WTC11 (cell line): ENCODE data around the gene GALNT13. TPM values are rescaled to one million over a fixed set of nuclear protein-coding genes. Genes with fewer than 3 reads are reported as not detected.

Source experiments
- ATAC-seq: fragments of 200-7000 bp; cut with Tn5 transposase; 2 replicates; pipeline ENCODE4 v1.10.0; 2021; ENCODE audit warnings: mild to moderate bottlenecking, moderate library complexity
- CTCF ChIA-PET: fragments of 300-600 bp; sonication (Branson Sonifier 250); formaldehyde crosslinking; loops from one replicate; lab custom pipeline; 2021; ENCODE audit warnings: antibody characterized with exemption; lab: Charles Lee
- POLR2A ChIA-PET: fragments of 350-600 bp; sonication (Branson Sonifier 250); formaldehyde crosslinking; loops from one replicate; lab custom pipeline; 2021; ENCODE audit warnings: antibody characterized with exemption; lab: Charles Lee
- DNase-seq: peaks from one replicate; pipeline ENCODE4 v3.0.0; 2021; ENCODE audit warnings: low spot score
- H3K27ac Mint-ChIP-seq: 2 replicates; pipeline ENCODE4 v1.8.0; 2021; ENCODE audit warnings: mixed read lengths
- H3K27me3 Mint-ChIP-seq: 2 replicates; pipeline ENCODE4 v1.8.0; 2021; ENCODE audit warnings: low read depth, mild to moderate bottlenecking, moderate library complexity, mixed read lengths
- H3K36me3 Mint-ChIP-seq: 2 replicates; pipeline ENCODE4 v1.8.0; 2021; ENCODE audit warnings: mixed read lengths
- H3K4me1 Mint-ChIP-seq: 2 replicates; pipeline ENCODE4 v1.8.0; 2022; ENCODE audit warnings: mixed read lengths
- H3K4me3 Mint-ChIP-seq: 2 replicates; pipeline ENCODE4 v1.8.0; 2021; ENCODE audit warnings: mild to moderate bottlenecking, moderate library complexity, mixed read lengths
- H3K9me3 Mint-ChIP-seq: 2 replicates; pipeline ENCODE4 v1.8.0; 2021; ENCODE audit warnings: mixed read lengths
- CREB1 ChIP-seq: sonication (generic); formaldehyde crosslinking; IDR thresholded peaks from 2 replicates; pipeline ENCODE4 v1.8.0; 2023; ENCODE audit warnings: mild to moderate bottlenecking, missing genetic modification reagents
- ELF4 ChIP-seq: sonication (generic); formaldehyde crosslinking; IDR thresholded peaks from 2 replicates; pipeline ENCODE4 v1.8.1; 2022; ENCODE audit warnings: low read depth, mild to moderate bottlenecking, moderate library complexity, missing genetic modification reagents
- EMX1 ChIP-seq: fragments of 250-450 bp; sonication (Bioruptor Pico); IDR thresholded peaks from 2 replicates; pipeline ENCODE4 v1.8.0; 2021; ENCODE audit warnings: mild to moderate bottlenecking
- GABPB1 ChIP-seq: sonication (generic); formaldehyde crosslinking; IDR thresholded peaks from 2 replicates; pipeline ENCODE4 v1.8.1; 2023; ENCODE audit warnings: mild to moderate bottlenecking, missing genetic modification reagents
- JAZF1 ChIP-seq: fragments of 250-450 bp; sonication (Bioruptor Pico); IDR thresholded peaks from 2 replicates; pipeline ENCODE4 v1.9.0; 2021; ENCODE audit warnings: moderate library complexity, mild to moderate bottlenecking, inconsistent platforms
- NFE2L1 ChIP-seq: sonication (generic); formaldehyde crosslinking; IDR thresholded peaks from 2 replicates; pipeline ENCODE4 v1.8.1; 2023; ENCODE audit warnings: missing genetic modification reagents
- TEAD4 ChIP-seq: sonication (generic); formaldehyde crosslinking; IDR thresholded peaks from 2 replicates; pipeline ENCODE4 v1.8.0; 2022; ENCODE audit warnings: mild to moderate bottlenecking, missing genetic modification reagents
- ZNF138 ChIP-seq: sonication (generic); formaldehyde crosslinking; conservative IDR thresholded peaks from 2 replicates; pipeline ENCODE4 v1.8.1; 2022; ENCODE audit warnings: mild to moderate bottlenecking, moderate library complexity, missing genetic modification reagents
- ZNF232 ChIP-seq: sonication (generic); formaldehyde crosslinking; IDR thresholded peaks from 2 replicates; pipeline ENCODE4 v1.8.0; 2022; ENCODE audit warnings: mild to moderate bottlenecking, missing genetic modification reagents
- ZNF263 ChIP-seq: sonication (generic); formaldehyde crosslinking; IDR thresholded peaks from 2 replicates; pipeline ENCODE4 v1.8.1; 2022; ENCODE audit warnings: low read depth, mild to moderate bottlenecking, moderate library complexity, missing genetic modification reagents
- ZNF423 ChIP-seq: fragments of 250-450 bp; sonication (Bioruptor Pico); IDR thresholded peaks from 2 replicates; pipeline ENCODE4 v2.1.2; 2022; ENCODE audit warnings: mild to moderate bottlenecking, moderate library complexity
- total RNA-seq: library from RNA; stranded (reverse); gene quantifications from 3 replicates; pipeline ENCODE4 v1.2.3, GENCODE V29; 2021
- TF ChIP-seq, protein P1 (sequence below): sonication (generic); formaldehyde crosslinking; IDR thresholded peaks from 2 replicates; pipeline ENCODE4 v1.8.0; 2022; ENCODE audit warnings: mild to moderate bottlenecking, missing genetic modification reagents
- TF ChIP-seq, protein P2 (sequence below): fragments of 250-450 bp; sonication (Bioruptor Pico); IDR thresholded peaks from 2 replicates; pipeline ENCODE4 v1.9.0; 2021; ENCODE audit warnings: mild to moderate bottlenecking
- TF ChIP-seq, protein P3 (sequence below): fragments of 250-450 bp; sonication (Bioruptor Pico); IDR thresholded peaks from 2 replicates; pipeline ENCODE4 v1.9.0; 2021; ENCODE audit warnings: mild to moderate bottlenecking
- TF ChIP-seq, protein P4 (sequence below): fragments of 200-600 bp; IDR thresholded peaks from 2 replicates; pipeline ENCODE4 v1.8.0; 2022; ENCODE audit warnings: antibody characterized with exemption

The GALNT13 gene
- total RNA-seq, 1 experiment from 2014 or later, result 9.9 TPM

DNA sequence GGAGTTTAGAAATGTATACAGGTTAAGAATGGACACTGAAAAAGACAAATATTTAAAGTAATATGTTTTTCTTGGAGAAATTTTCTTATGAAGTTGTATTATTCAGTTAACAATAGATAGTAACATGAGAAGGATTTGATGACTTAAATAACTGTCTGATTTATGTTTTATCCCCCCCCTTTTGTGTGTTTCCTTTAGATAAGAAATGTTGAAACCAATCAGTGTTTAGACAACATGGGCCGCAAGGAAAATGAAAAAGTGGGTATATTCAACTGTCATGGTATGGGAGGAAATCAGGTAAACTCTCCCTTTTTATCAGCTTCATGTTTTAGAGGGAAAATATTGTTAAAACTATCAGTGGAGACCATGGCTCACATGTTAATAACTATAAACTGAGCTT is 537.1 kb downstream of the GALNT13 start:
- Mint-ChIP-seq H3K36me3 (no peaks in the 10 kb centered on the region), H3K27me3 (no peaks in the 10 kb centered on the region), H3K9me3 (no peaks in the 10 kb centered on the region), H3K27ac (no peak overlapping the region), H3K4me3 (no peak overlapping the region), H3K4me1 (peaks cover 5% of the 10 kb centered on the region; the same call in 1 of the 2 replicates)
- DNase-seq (no peak), ATAC-seq (no peak)
- CTCF ChIA-PET, result no interaction called here
- TF ChIP-seq ZNF423 (CRISPR knock-in tag) (no peak), TEAD4 (CRISPR knock-in tag) (no peak), JAZF1 (CRISPR knock-in tag) (no peak), ELF4 (CRISPR knock-in tag) (no peak), ZNF138 (no peak)
- TF ChIP-seq, protein P1, sequence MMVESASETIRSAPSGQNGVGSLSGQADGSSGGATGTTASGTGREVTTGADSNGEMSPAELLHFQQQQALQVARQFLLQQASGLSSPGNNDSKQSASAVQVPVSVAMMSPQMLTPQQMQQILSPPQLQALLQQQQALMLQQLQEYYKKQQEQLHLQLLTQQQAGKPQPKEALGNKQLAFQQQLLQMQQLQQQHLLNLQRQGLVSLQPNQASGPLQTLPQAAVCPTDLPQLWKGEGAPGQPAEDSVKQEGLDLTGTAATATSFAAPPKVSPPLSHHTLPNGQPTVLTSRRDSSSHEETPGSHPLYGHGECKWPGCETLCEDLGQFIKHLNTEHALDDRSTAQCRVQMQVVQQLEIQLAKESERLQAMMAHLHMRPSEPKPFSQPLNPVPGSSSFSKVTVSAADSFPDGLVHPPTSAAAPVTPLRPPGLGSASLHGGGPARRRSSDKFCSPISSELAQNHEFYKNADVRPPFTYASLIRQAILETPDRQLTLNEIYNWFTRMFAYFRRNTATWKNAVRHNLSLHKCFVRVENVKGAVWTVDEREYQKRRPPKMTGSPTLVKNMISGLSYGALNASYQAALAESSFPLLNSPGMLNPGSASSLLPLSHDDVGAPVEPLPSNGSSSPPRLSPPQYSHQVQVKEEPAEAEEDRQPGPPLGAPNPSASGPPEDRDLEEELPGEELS (CRISPR knock-in tag), result no peak
- TF ChIP-seq, protein P2, sequence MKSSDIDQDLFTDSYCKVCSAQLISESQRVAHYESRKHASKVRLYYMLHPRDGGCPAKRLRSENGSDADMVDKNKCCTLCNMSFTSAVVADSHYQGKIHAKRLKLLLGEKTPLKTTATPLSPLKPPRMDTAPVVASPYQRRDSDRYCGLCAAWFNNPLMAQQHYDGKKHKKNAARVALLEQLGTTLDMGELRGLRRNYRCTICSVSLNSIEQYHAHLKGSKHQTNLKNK (CRISPR knock-in tag), result no peak
- POLR2A ChIA-PET, result no interaction called here

DNA sequence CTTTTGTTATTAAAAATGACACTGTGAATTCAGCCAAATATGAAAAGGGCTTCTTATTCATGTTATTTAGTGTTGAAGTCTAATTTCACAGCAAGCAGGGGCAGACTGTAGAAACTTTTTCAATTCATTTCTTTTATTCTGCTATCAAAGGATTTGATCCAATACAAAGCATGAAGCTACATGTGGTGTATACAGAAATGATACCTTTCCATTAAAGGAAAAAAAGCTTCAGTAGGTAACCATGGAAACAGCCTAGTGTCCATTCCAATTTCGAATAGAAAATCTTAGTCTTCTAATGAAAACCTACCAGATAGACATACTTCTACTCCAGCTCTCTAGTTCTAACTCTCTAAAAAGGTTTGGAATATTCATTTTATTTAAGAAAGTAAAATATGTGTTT is 550.5 kb downstream of the GALNT13 start:
- no peak for ATAC-seq
- Mint-ChIP-seq H3K4me1 (peaks cover 2% of the 10 kb centered on the region; the same call in 1 of the 2 replicates), H3K27me3 (no peaks in the 10 kb centered on the region), H3K9me3 (no peaks in the 10 kb centered on the region), H3K4me3 (no peak overlapping the region), H3K36me3 (no peaks in the 10 kb centered on the region), H3K27ac (no peak overlapping the region)
- no peak for DNase-seq
- ChIA-PET POLR2A (no interaction called here), CTCF (no interaction called here)
- TF ChIP-seq, protein P3, sequence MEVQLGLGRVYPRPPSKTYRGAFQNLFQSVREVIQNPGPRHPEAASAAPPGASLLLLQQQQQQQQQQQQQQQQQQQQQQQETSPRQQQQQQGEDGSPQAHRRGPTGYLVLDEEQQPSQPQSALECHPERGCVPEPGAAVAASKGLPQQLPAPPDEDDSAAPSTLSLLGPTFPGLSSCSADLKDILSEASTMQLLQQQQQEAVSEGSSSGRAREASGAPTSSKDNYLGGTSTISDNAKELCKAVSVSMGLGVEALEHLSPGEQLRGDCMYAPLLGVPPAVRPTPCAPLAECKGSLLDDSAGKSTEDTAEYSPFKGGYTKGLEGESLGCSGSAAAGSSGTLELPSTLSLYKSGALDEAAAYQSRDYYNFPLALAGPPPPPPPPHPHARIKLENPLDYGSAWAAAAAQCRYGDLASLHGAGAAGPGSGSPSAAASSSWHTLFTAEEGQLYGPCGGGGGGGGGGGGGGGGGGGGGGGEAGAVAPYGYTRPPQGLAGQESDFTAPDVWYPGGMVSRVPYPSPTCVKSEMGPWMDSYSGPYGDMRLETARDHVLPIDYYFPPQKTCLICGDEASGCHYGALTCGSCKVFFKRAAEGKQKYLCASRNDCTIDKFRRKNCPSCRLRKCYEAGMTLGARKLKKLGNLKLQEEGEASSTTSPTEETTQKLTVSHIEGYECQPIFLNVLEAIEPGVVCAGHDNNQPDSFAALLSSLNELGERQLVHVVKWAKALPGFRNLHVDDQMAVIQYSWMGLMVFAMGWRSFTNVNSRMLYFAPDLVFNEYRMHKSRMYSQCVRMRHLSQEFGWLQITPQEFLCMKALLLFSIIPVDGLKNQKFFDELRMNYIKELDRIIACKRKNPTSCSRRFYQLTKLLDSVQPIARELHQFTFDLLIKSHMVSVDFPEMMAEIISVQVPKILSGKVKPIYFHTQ (CRISPR knock-in tag), result no peak
- TF ChIP-seq GABPB1 (CRISPR knock-in tag), result no peak

DNA sequence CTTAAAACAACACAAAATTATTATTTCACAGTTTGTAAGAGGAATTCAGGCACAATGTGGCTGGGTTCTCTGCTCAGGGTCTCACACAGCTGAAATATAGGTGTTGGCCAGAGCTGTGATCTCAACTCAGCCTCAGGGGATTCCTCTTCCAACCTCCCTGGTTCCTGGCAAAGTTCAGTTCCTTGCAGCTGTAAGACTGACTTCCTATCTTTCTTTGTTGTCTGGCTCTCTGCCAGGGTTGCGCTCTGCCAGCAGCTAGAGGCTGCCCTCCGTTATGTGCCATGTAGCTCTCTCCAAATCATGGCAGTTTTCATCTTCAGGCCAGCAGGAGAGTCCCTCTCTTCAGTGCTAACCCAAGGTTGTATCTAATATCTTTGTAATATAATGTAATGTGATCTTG is 554.3 kb downstream of the GALNT13 start:
- no peak overlapping the region for H3K27ac Mint-ChIP-seq
- ChIA-PET CTCF (no interaction called here), POLR2A (no interaction called here)
- H3K36me3 Mint-ChIP-seq, result no peaks in the 10 kb centered on the region
- H3K4me1 Mint-ChIP-seq, result no peaks in the 10 kb centered on the region
- DNase-seq, result no peak
- no peak overlapping the region for H3K4me3 Mint-ChIP-seq
- TF ChIP-seq ZNF263 (CRISPR knock-in tag) (no peak), EMX1 (CRISPR knock-in tag) (no peak), NFE2L1 (no peak), ZNF138 (no peak), ZNF232 (CRISPR knock-in tag) (no peak), CREB1 (CRISPR knock-in tag) (no peak)
- TF ChIP-seq, protein P4, sequence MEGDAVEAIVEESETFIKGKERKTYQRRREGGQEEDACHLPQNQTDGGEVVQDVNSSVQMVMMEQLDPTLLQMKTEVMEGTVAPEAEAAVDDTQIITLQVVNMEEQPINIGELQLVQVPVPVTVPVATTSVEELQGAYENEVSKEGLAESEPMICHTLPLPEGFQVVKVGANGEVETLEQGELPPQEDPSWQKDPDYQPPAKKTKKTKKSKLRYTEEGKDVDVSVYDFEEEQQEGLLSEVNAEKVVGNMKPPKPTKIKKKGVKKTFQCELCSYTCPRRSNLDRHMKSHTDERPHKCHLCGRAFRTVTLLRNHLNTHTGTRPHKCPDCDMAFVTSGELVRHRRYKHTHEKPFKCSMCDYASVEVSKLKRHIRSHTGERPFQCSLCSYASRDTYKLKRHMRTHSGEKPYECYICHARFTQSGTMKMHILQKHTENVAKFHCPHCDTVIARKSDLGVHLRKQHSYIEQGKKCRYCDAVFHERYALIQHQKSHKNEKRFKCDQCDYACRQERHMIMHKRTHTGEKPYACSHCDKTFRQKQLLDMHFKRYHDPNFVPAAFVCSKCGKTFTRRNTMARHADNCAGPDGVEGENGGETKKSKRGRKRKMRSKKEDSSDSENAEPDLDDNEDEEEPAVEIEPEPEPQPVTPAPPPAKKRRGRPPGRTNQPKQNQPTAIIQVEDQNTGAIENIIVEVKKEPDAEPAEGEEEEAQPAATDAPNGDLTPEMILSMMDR, result no peak
- ATAC-seq, result no peak; the same call in 1 of the 2 replicates
- peaks cover 1% of the 10 kb centered on the region; the same call in 1 of the 2 replicates for H3K9me3 Mint-ChIP-seq
- H3K27me3 Mint-ChIP-seq, result no peaks in the 10 kb centered on the region
